ENCODE measurements around the gene DHRS4. TPM values are rescaled to one million over a fixed set of nuclear protein-coding genes. Genes with fewer than 3 reads are reported as not detected.

DHRS4 gene
- polyA plus RNA-seq, 1 donor from 2014 or later, result 7.8 TPM

DNA sequence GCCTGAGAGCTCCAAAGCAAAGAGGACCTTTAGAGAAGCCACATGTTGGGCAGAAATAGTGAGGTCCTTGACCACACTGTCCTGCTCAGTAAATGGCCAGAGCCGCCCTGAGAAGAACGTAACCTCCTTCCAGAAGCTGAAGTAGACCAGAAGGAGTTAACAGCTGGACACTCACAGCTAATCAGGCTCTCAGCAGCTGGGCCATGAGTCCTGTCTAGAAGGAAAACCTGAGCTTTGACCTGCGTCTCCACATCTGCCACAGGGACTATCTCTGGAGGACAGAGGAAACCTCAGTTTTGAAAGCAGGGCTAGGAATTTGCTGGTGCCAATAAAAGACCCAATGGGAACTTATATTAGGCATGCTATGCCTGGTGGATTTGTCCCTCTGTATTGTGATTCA is 12.3 kb upstream of the DHRS4 start:
- no peaks in the 10 kb centered on the region for H3K79me2 ChIP-seq (replicated peaks; ENCODE audit: insufficient read depth, low read length)
- H3K4me3 ChIP-seq (ENCODE audit: low read length), result no peak overlapping the region
- H3K27me3 ChIP-seq (ENCODE audit: insufficient read depth, low read depth, low read length), result no peaks in the 10 kb centered on the region
- H3K36me3 ChIP-seq (ENCODE audit: insufficient read depth, low read length), result no peaks in the 10 kb centered on the region
- H3K4me2 ChIP-seq (ENCODE audit: low read length), result no peak overlapping the region
- H3K9me3 ChIP-seq (ENCODE audit: low read length), result peaks cover 3% of the 10 kb centered on the region
- H2AFZ ChIP-seq (ENCODE audit: low read depth, low read length), result no peak overlapping the region
- no peak overlapping the region for H3K9ac ChIP-seq (ENCODE audit: low read length)
- no peaks in the 10 kb centered on the region for H4K20me1 ChIP-seq (ENCODE audit: insufficient read depth)
- H3K9me2 ChIP-seq (ENCODE audit: insufficient read depth, low read length), result no peaks in the 10 kb centered on the region
- H3K27ac ChIP-seq (ENCODE audit: low read length), result no peak overlapping the region
- no peaks in the 10 kb centered on the region for H3F3A ChIP-seq (ENCODE audit: insufficient read depth, low read length, poor library complexity, severe bottlenecking)
- TF ChIP-seq EP300 (conservative IDR thresholded peaks at IDR 0.05; ENCODE audit: poor library complexity, severe bottlenecking), result no peak
- no peak for TF ChIP-seq POLR2AphosphoS5 (IDR thresholded peaks at IDR 0.05)
- TF ChIP-seq, protein P1, sequence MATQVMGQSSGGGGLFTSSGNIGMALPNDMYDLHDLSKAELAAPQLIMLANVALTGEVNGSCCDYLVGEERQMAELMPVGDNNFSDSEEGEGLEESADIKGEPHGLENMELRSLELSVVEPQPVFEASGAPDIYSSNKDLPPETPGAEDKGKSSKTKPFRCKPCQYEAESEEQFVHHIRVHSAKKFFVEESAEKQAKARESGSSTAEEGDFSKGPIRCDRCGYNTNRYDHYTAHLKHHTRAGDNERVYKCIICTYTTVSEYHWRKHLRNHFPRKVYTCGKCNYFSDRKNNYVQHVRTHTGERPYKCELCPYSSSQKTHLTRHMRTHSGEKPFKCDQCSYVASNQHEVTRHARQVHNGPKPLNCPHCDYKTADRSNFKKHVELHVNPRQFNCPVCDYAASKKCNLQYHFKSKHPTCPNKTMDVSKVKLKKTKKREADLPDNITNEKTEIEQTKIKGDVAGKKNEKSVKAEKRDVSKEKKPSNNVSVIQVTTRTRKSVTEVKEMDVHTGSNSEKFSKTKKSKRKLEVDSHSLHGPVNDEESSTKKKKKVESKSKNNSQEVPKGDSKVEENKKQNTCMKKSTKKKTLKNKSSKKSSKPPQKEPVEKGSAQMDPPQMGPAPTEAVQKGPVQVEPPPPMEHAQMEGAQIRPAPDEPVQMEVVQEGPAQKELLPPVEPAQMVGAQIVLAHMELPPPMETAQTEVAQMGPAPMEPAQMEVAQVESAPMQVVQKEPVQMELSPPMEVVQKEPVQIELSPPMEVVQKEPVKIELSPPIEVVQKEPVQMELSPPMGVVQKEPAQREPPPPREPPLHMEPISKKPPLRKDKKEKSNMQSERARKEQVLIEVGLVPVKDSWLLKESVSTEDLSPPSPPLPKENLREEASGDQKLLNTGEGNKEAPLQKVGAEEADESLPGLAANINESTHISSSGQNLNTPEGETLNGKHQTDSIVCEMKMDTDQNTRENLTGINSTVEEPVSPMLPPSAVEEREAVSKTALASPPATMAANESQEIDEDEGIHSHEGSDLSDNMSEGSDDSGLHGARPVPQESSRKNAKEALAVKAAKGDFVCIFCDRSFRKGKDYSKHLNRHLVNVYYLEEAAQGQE (IDR thresholded peaks at IDR 0.05; ENCODE audit: borderline replicate concordance), result no peak
- TF ChIP-seq SMC3 (conservative IDR thresholded peaks at IDR 0.05; ENCODE audit: poor library complexity), result no peak
- TF ChIP-seq MXI1 (conservative IDR thresholded peaks at IDR 0.05; ENCODE audit: poor library complexity, severe bottlenecking), result no peak
- no peak for TF ChIP-seq EZH2 (IDR thresholded peaks at IDR 0.05; ENCODE audit: borderline replicate concordance, insufficient read depth, low read length, poor library complexity, severe bottlenecking)
- TF ChIP-seq CTCF (IDR thresholded peaks at IDR 0.05; ENCODE audit: poor library complexity, severe bottlenecking), result no peak

DNA sequence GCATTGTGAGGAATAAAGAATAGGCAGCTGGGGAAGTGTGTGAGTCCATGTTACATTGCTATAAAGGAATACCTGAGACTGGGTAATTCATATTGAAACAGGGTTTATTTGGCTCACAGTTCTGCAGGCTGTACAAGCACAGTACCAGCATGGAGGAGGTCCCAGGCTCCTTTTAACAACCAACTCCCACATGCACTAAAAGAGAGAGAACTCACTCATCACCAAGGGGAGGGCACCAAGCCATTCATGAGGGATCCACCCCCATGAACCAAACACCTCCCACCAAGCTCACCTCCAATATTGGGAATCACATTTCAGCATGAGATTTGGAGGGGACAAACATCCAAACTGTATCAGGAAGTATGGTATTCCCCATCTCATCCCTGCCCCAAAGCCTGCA is 11.9 kb upstream of the DHRS4 start:
- H3K9me3 ChIP-seq (ENCODE audit: low read length), result peaks cover 3% of the 10 kb centered on the region

More for the DNA sequence above, 11.9 kb upstream of the DHRS4 start:
- Histone ChIP-seq H3F3A (ENCODE audit: insufficient read depth, low read length, poor library complexity, severe bottlenecking) (no peaks in the 10 kb centered on the region), H2AFZ (ENCODE audit: low read depth, low read length) (no peak overlapping the region), H4K20me1 (ENCODE audit: insufficient read depth) (no peaks in the 10 kb centered on the region), H3K27me3 (ENCODE audit: insufficient read depth, low read depth, low read length) (no peaks in the 10 kb centered on the region), H3K9ac (ENCODE audit: low read length) (no peak overlapping the region), H3K27ac (ENCODE audit: low read length) (no peak overlapping the region), H3K9me2 (ENCODE audit: insufficient read depth, low read length) (no peaks in the 10 kb centered on the region), H3K4me3 (ENCODE audit: low read length) (no peak overlapping the region), H3K36me3 (ENCODE audit: insufficient read depth, low read length) (no peaks in the 10 kb centered on the region), H3K4me2 (ENCODE audit: low read length) (no peak overlapping the region), H3K79me2 (replicated peaks; ENCODE audit: insufficient read depth, low read length) (no peaks in the 10 kb centered on the region)
- TF ChIP-seq TAF1 (IDR thresholded peaks at IDR 0.05; ENCODE audit: low read depth), result no peak
- TF ChIP-seq RAD21 (conservative IDR thresholded peaks at IDR 0.05), result no peak
- TF ChIP-seq EZH2 (IDR thresholded peaks at IDR 0.05; ENCODE audit: borderline replicate concordance, insufficient read depth, low read length, poor library complexity, severe bottlenecking), result no peak
- TF ChIP-seq MXI1 (conservative IDR thresholded peaks at IDR 0.05; ENCODE audit: poor library complexity, severe bottlenecking), result no peak
- no peak for TF ChIP-seq POLR2AphosphoS5 (IDR thresholded peaks at IDR 0.05)
- TF ChIP-seq, protein P1 (IDR thresholded peaks at IDR 0.05; ENCODE audit: borderline replicate concordance), result no peak
- TF ChIP-seq CTCF (IDR thresholded peaks at IDR 0.05; ENCODE audit: poor library complexity, severe bottlenecking), result no peak
- TF ChIP-seq EP300 (conservative IDR thresholded peaks at IDR 0.05; ENCODE audit: poor library complexity, severe bottlenecking), result no peak
- no peak for TF ChIP-seq SMC3 (conservative IDR thresholded peaks at IDR 0.05; ENCODE audit: poor library complexity)

Measured in neural cell (in vitro differentiated cells).